Astrocyte (in vitro differentiated cells and primary cell): ENCODE measurements around the gene TCP11. TPM values are rescaled to one million over a fixed set of nuclear protein-coding genes. Genes with fewer than 3 reads are reported as not detected.
A peak's percentile ranks its signal among the peaks of the same experiment; 100 is the strongest.

ENCODE experiments used
- DNase-seq: peaks from one replicate; pipeline ENCODE4 v3.0.0-alpha.2; 2010; ENCODE audit warnings: low read depth
- FAIRE-seq: peaks from 2 replicates; lab custom pipeline; 2011; peaks lifted over from hg19 to GRCh38; lab: Jason Lieb, UNC
- H2AFZ ChIP-seq: 2 replicates; pipeline ENCODE4 v1.6.0; 2012; ENCODE audit warnings: low read depth, low read length, inconsistent platforms
- H3K27ac ChIP-seq: 2 replicates; pipeline ENCODE4 v1.5.1; 2011; ENCODE audit warnings: low read depth, low read length, inconsistent platforms
- H3K27me3 ChIP-seq: 2 replicates; pipeline ENCODE4 v1.6.0; 2011; ENCODE audit warnings: low read length, inconsistent platforms; ENCODE audit not compliant: insufficient read depth
- H3K36me3 ChIP-seq: 2 replicates; pipeline ENCODE4 v1.5.1; 2011; ENCODE audit warnings: low read length, inconsistent platforms; ENCODE audit not compliant: insufficient read depth
- H3K4me1 ChIP-seq: 2 replicates; pipeline ENCODE4 v1.5.1; 2011; ENCODE audit warnings: low read length, inconsistent platforms; ENCODE audit not compliant: insufficient read depth
- H3K4me2 ChIP-seq: 2 replicates; pipeline ENCODE4 v1.6.0; 2012; ENCODE audit warnings: low read length, inconsistent platforms
- H3K4me3 ChIP-seq: 2 replicates; pipeline ENCODE4 v1.5.1; 2011; ENCODE audit warnings: low read depth, mild to moderate bottlenecking, low read length, inconsistent platforms; ENCODE audit not compliant: insufficient read depth
- H3K79me2 ChIP-seq: 2 replicates; pipeline ENCODE4 v1.6.0; 2012; ENCODE audit warnings: mild to moderate bottlenecking, low read length, inconsistent platforms; ENCODE audit not compliant: insufficient read depth
- H3K9ac ChIP-seq: 2 replicates; pipeline ENCODE4 v1.6.0; 2012; ENCODE audit warnings: mild to moderate bottlenecking, low read length, inconsistent platforms
- H3K9me3 ChIP-seq: 2 replicates; pipeline ENCODE4 v1.5.1; 2012; ENCODE audit warnings: low read depth, mild to moderate bottlenecking, low read length, inconsistent platforms; ENCODE audit not compliant: insufficient read depth
- H4K20me1 ChIP-seq: 2 replicates; pipeline ENCODE4 v1.6.0; 2012; ENCODE audit warnings: low read length, inconsistent platforms; ENCODE audit not compliant: insufficient read depth
- H3K27ac Mint-ChIP-seq: one replicate; pipeline ENCODE4 v1.8.0; 2021; ENCODE audit warnings: mild to moderate bottlenecking, mixed read lengths; ENCODE audit not compliant: unreplicated experiment
- H3K27me3 Mint-ChIP-seq: one replicate; pipeline ENCODE4 v1.8.0; 2021; ENCODE audit warnings: low read depth, mixed read lengths; ENCODE audit not compliant: unreplicated experiment
- H3K36me3 Mint-ChIP-seq: one replicate; pipeline ENCODE4 v1.8.0; 2021; ENCODE audit warnings: low read depth, mixed read lengths; ENCODE audit not compliant: unreplicated experiment
- H3K4me1 Mint-ChIP-seq: one replicate; pipeline ENCODE4 v1.8.0; 2021; ENCODE audit warnings: low read depth, mixed read lengths; ENCODE audit not compliant: unreplicated experiment
- H3K4me3 Mint-ChIP-seq: one replicate; pipeline ENCODE4 v1.8.0; 2021; ENCODE audit warnings: mild to moderate bottlenecking, moderate library complexity, mixed read lengths; ENCODE audit not compliant: unreplicated experiment
- H3K9me3 Mint-ChIP-seq: one replicate; pipeline ENCODE4 v1.8.0; 2021; ENCODE audit warnings: mild to moderate bottlenecking, mixed read lengths; ENCODE audit not compliant: unreplicated experiment
- EZH2 ChIP-seq: IDR thresholded peaks from 2 replicates; pipeline ENCODE4 v1.6.1; 2012; ENCODE audit warnings: mild to moderate bottlenecking, low read length, inconsistent platforms; ENCODE audit not compliant: insufficient read depth
- total RNA-seq: library from RNA; stranded (reverse); gene quantifications from 2 replicates; pipeline ENCODE4 v1.2.1, GENCODE V29; 2021
- TF ChIP-seq, protein P1 (sequence below): IDR thresholded peaks from 2 replicates; pipeline ENCODE4 v1.5.1; 2011; ENCODE audit warnings: low read depth, mild to moderate bottlenecking, inconsistent platforms, low read length, moderate library complexity; ENCODE audit not compliant: insufficient read depth

The TCP11 gene
- total RNA-seq, 1 donor from 2014 or later = not detected

DNA sequence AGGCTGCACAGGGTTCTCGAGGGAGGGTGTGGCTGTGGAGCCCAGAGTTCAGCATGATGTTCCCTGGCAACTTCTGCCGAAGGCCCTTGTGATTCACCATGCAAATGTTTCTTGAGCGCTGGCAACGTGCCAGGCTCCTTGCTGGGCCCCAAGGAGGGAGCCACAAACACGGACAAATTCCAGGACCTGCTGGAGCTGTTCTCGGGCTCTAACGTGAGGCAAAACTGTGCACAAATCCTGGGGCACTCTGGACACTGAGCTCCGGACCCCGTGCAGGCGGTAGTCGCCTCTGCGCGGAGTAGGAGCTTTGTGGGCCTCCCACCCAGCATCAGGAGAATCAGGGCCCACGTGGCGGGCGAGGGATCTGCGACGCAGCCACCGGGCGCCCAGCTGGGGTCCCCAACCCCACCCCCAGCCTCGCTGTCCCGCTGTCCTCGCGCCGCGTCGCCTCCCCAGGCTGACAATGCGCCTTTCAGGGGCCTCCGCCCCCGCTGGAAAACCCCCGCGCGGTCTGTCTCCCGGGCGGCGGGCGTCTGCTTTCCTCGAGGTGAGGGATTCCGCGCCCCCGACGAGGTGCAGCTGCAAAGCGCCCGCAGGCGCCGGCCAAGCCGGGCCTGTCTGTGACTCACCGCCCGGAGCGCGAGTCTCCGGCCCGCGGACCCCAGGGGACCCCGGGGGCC is 40.9 kb upstream of the TCP11 start:
- no peaks in the 10 kb centered on the region for H4K20me1 ChIP-seq
- H3K9me3 Mint-ChIP-seq = peaks cover 2% of the 10 kb centered on the region
- DNase-seq (peak; percentile 66), FAIRE-seq (peak; percentile 45)
- H3K27me3 ChIP-seq = no peaks in the 10 kb centered on the region
- peaks cover 2% of the 10 kb centered on the region for H3K27me3 Mint-ChIP-seq
- peaks cover 47% of the 10 kb centered on the region for H3K4me1 ChIP-seq
- no peak overlapping the region for H3K4me3 Mint-ChIP-seq
- no peak overlapping the region for H3K4me3 ChIP-seq
- H3K79me2 ChIP-seq = no peaks in the 10 kb centered on the region
- TF ChIP-seq, protein P1, sequence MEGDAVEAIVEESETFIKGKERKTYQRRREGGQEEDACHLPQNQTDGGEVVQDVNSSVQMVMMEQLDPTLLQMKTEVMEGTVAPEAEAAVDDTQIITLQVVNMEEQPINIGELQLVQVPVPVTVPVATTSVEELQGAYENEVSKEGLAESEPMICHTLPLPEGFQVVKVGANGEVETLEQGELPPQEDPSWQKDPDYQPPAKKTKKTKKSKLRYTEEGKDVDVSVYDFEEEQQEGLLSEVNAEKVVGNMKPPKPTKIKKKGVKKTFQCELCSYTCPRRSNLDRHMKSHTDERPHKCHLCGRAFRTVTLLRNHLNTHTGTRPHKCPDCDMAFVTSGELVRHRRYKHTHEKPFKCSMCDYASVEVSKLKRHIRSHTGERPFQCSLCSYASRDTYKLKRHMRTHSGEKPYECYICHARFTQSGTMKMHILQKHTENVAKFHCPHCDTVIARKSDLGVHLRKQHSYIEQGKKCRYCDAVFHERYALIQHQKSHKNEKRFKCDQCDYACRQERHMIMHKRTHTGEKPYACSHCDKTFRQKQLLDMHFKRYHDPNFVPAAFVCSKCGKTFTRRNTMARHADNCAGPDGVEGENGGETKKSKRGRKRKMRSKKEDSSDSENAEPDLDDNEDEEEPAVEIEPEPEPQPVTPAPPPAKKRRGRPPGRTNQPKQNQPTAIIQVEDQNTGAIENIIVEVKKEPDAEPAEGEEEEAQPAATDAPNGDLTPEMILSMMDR = no peak
- no peak for TF ChIP-seq EZH2
- H3K27ac ChIP-seq = peak overlapping the region; percentile 63
- H2AFZ ChIP-seq = peak overlapping the region; percentile 2
- no peaks in the 10 kb centered on the region for H3K36me3 ChIP-seq
- H3K36me3 Mint-ChIP-seq = no peaks in the 10 kb centered on the region
- peak overlapping the region; percentile 37 for H3K4me2 ChIP-seq
- no peak overlapping the region for H3K27ac Mint-ChIP-seq
- H3K4me1 Mint-ChIP-seq = peaks cover 32% of the 10 kb centered on the region
- no peaks in the 10 kb centered on the region for H3K9me3 ChIP-seq
- H3K9ac ChIP-seq = peak overlapping the region; percentile 31

DNA sequence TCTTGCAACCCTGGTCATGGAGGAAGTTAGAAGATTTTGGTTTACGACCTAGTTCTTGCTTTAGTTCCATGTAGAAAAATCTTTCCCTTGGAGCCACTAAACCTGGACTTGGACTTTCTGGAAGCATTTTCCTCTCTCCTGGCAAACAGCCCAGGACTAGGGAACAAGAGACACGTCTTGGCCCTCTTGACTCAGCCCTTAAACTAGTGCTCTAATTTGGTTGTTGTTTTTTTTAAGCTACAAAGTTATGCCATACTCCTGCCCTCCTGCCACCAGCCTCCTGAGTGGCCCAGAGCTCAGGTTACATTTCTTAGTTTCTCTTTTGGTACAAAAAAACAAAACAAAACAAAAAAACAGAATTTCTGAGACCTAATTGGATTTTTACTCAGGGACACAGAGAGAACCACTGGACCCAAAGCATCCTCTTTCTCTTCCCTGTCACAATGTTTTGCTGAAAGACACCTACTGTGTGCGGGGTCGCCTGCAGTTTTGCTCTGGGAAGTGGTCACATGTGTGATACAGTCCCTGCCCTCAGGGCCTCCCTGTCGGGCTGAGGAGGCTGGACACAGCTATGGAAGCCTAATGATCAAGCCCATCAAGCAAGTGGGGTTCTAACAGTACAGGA is 40.3 kb upstream of the TCP11 start:
- Histone ChIP-seq H2AFZ (peak overlapping the region; percentile 2), H3K4me1 (peaks cover 47% of the 10 kb centered on the region), H3K4me2 (peak overlapping the region; percentile 37), H3K9ac (no peak overlapping the region), H4K20me1 (no peaks in the 10 kb centered on the region), H3K36me3 (no peaks in the 10 kb centered on the region), H3K27me3 (no peaks in the 10 kb centered on the region), H3K79me2 (no peaks in the 10 kb centered on the region), H3K27ac (peak overlapping the region; percentile 63), H3K9me3 (no peaks in the 10 kb centered on the region), H3K4me3 (no peak overlapping the region)
- H3K9me3 Mint-ChIP-seq = peaks cover 2% of the 10 kb centered on the region
- peak; percentile 89 for FAIRE-seq
- H3K27me3 Mint-ChIP-seq = peaks cover 2% of the 10 kb centered on the region
- DNase-seq = peak; percentile 41
- H3K27ac Mint-ChIP-seq = no peak overlapping the region
- no peak overlapping the region for H3K4me3 Mint-ChIP-seq
- H3K36me3 Mint-ChIP-seq = no peaks in the 10 kb centered on the region
- no peak for TF ChIP-seq EZH2
- peaks cover 32% of the 10 kb centered on the region for H3K4me1 Mint-ChIP-seq

DNA sequence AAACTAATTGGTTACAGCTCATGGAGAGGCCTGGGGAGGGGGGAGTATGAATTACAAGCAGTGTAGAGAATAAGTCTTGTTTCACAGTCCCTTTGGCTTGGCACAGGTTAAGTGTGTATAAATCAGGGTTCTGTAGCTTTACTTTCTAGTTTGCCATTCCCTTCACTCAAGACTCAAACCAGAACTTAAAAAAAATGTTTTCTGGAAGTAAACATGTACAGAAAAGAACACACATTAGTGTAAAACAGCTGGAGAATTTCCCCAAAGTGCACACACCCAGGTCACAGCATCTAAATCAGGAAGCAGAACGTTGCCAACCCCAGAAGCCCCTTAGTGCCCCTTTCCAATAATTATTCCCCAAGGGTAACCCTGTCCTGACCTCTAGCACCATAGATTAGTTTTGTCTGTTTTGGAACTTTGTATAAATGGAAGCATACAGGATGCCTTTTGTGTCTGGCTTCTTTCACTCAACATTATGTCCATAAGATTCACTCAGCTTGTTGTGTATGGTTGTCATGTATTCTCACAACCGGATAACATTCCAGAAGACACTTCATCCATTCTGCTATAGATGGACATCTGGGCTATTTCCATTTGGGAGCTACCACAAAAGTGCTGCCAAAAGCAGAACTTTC is 38.9 kb upstream of the TCP11 start:
- H2AFZ ChIP-seq = no peak overlapping the region
- TF ChIP-seq, protein P1 = no peak
- TF ChIP-seq EZH2 = no peak
- H3K9ac ChIP-seq = no peak overlapping the region
- no peaks in the 10 kb centered on the region for H3K27me3 ChIP-seq
- no peak for DNase-seq
- Mint-ChIP-seq H3K27ac (no peak overlapping the region), H3K9me3 (peaks cover 2% of the 10 kb centered on the region), H3K4me3 (no peak overlapping the region), H3K4me1 (peaks cover 24% of the 10 kb centered on the region), H3K36me3 (no peaks in the 10 kb centered on the region), H3K27me3 (peaks cover 2% of the 10 kb centered on the region)
- peaks cover 37% of the 10 kb centered on the region for H3K4me1 ChIP-seq
- no peaks in the 10 kb centered on the region for H4K20me1 ChIP-seq
- H3K36me3 ChIP-seq = no peaks in the 10 kb centered on the region
- no peak for FAIRE-seq
- no peak overlapping the region for H3K4me3 ChIP-seq
- H3K79me2 ChIP-seq = no peaks in the 10 kb centered on the region
- no peak overlapping the region for H3K27ac ChIP-seq
- H3K9me3 ChIP-seq = no peaks in the 10 kb centered on the region
- H3K4me2 ChIP-seq = no peak overlapping the region
